ENCODE results near the gene TUBB6. TPM values are rescaled to one million over a fixed set of nuclear protein-coding genes. Genes with fewer than 3 reads are reported as not detected.
A peak's percentile ranks its signal among the peaks of the same experiment; 100 is the strongest.

The TUBB6 gene
- total and polyA plus RNA-seq, 2 of the 8 experiments (the other 6 are each of a cell fraction or from before 2014, with no cell fraction given) = 126 to 223 TPM

- DNase-seq (ENCODE audit: low read depth in 1 of 2, low spot score in 2 of 2) = no peak
- H3K9ac ChIP-seq (replicated peaks in 1 of 4; ENCODE audit: extremely low read depth in 1 of 4, low read depth in 3 of 4, low read length in 3 of 4) = no peak overlapping the region
- H3K27ac ChIP-seq (ENCODE audit: low read depth, low read length) = no peak overlapping the region
- H3K9me3 ChIP-seq (ENCODE audit: insufficient read depth in 2 of 2, low read depth in 1 of 2, low read length in 1 of 2) = no peaks in the 10 kb centered on the region
- 0 out of 2 replicates have a peak, but pooled peaks cover 2% of the 10 kb centered on the region for H3K79me1 ChIP-seq (ENCODE audit: low read depth, low read length)
- peaks cover 15 to 28% (median 22%) of the 10 kb centered on the region in 4 experiments for H3K4me1 ChIP-seq (replicated peaks in 1 of 4; ENCODE audit: control insufficient read depth in 3 of 4, insufficient read depth in 4 of 4, low read length in 3 of 4)
- H3K79me2 ChIP-seq (ENCODE audit: control insufficient read depth in 1 of 2, insufficient read depth in 2 of 2, low read length in 2 of 2) = no peaks in the 10 kb centered on the region
- no peak overlapping the region for H4K8ac ChIP-seq (ENCODE audit: extremely low read depth, insufficient read depth, low read length)
- no peak overlapping the region for H3K4me2 ChIP-seq (ENCODE audit: insufficient read depth in 1 of 2, low read depth in 2 of 2, low read length in 2 of 2)
- no peak overlapping the region for H2BK15ac ChIP-seq (ENCODE audit: low read length)
- CTCF ChIA-PET (ENCODE audit: partially characterized antibody) = interaction anchor here (0.9 to 6.2 kb wide), 2 partner anchors 15 to 33 kb away, joined by 4 to 96 read pairs; no protein-coding TSS in a partner anchor
- no peak overlapping the region for H2AK5ac ChIP-seq (ENCODE audit: low read depth, low read length)
- no peaks in the 10 kb centered on the region for H3K27me3 ChIP-seq (replicated peaks in 1 of 4; ENCODE audit: control insufficient read depth in 3 of 4, extremely low read depth in 1 of 4, insufficient read depth in 3 of 4, low read length in 3 of 4)
- WGBS, 2 experiments (ENCODE audit: extremely low coverage in 1 of 2, insufficient coverage in 1 of 2, insufficient read length in 1 of 2, insufficient replicate concordance in 2 of 2, low coverage in 1 of 2, low lambda C conversion rate in 2 of 2, missing lambda C conversion rate in 1 of 2) = 94% methylated on average over 4 of the region's 4 CpGs; no CpG with 5 or more reads in 1 of the 2 experiments
- no peak overlapping the region for H4K5ac ChIP-seq (ENCODE audit: insufficient read length, low read depth, low read length)
- H2BK5ac ChIP-seq (ENCODE audit: low read depth, low read length) = peak overlapping the region; percentile 35
- no peak overlapping the region for H3K18ac ChIP-seq (ENCODE audit: extremely low read depth, low read length)
- no peak overlapping the region for H3K14ac ChIP-seq (ENCODE audit: insufficient read length)
- no peak overlapping the region for H4K91ac ChIP-seq (replicated peaks; ENCODE audit: insufficient read length, low read length)
- peaks cover 2 to 20% (median 15%) of the 10 kb centered on the region in 4 experiments; a peak in 6 of 8 replicates for H3K36me3 ChIP-seq (ENCODE audit: control insufficient read depth in 2 of 4, insufficient read depth in 4 of 4, low read length in 3 of 4)
- H2BK12ac ChIP-seq (ENCODE audit: low read depth, low read length) = no peak overlapping the region; the same call in 1 of the 2 replicates
- H2BK120ac ChIP-seq (replicated peaks; ENCODE audit: low read depth, low read length) = no peak overlapping the region
- H3K4ac ChIP-seq (replicated peaks; ENCODE audit: insufficient read length, low read depth, low read length) = no peak overlapping the region
- no peak overlapping the region for H2BK20ac ChIP-seq (ENCODE audit: low read length)
- H3K23ac ChIP-seq (ENCODE audit: insufficient read length) = no peak overlapping the region
- FAIRE-seq = no peak
- H4K20me1 ChIP-seq (replicated peaks in 1 of 2; ENCODE audit: control insufficient read depth in 1 of 2, insufficient read depth in 2 of 2, low read length in 2 of 2) = peaks cover 6 to 8% of the 10 kb centered on the region in 2 experiments
- no peak overlapping the region for H3K56ac ChIP-seq (replicated peaks; ENCODE audit: insufficient read length, low read depth, low read length)
- H2AFZ ChIP-seq (ENCODE audit: low read length) = no peak overlapping the region
- no peaks in the 10 kb centered on the region for H3K23me2 ChIP-seq (ENCODE audit: low read depth, low read length)
- H3K4me3 ChIP-seq (ENCODE audit: extremely low read depth in 1 of 4, insufficient read depth in 2 of 4, low read depth in 3 of 4, low read length in 4 of 4) = no peak overlapping the region
- POLR2A ChIA-PET (ENCODE audit: partially characterized antibody) = interaction anchor here (2.0 kb wide), 1 partner anchor 12 kb away, joined by 6 read pairs; no protein-coding TSS in a partner anchor
- TF ChIP-seq KDM4A (IDR thresholded peaks at IDR 0.05; ENCODE audit: low read depth, low read length, severe bottlenecking) (no peak), RXRA (IDR thresholded peaks at IDR 0.05; ENCODE audit: insufficient read depth, low read depth, low read length) (no peak), POU5F1 (IDR thresholded peaks at IDR 0.05; ENCODE audit: low read depth, low read length) (no peak), RNF2 (IDR thresholded peaks at IDR 0.05; ENCODE audit: borderline replicate concordance, low read depth, low read length, missing control alignments, poor library complexity, severe bottlenecking) (no peak), CTCF (IDR thresholded peaks at IDR 0.05; ENCODE audit: control extremely low read depth in 1 of 3, insufficient read depth in 1 of 3, low read depth in 1 of 3, low read length in 3 of 3) (no peak), TBP (IDR thresholded peaks at IDR 0.05; ENCODE audit: low read depth, low read length) (no peak), BCL11A (IDR thresholded peaks at IDR 0.05; ENCODE audit: low read depth in 2 of 2, low read length in 2 of 2) (no peak), TAF1 (IDR thresholded peaks at IDR 0.05; ENCODE audit: low read depth, low read length) (no peak), ZNF274 (IDR thresholded peaks at IDR 0.05; ENCODE audit: borderline replicate concordance, extremely low read depth, low read length) (no peak), EGR1 (IDR thresholded peaks at IDR 0.05; ENCODE audit: borderline replicate concordance, low read depth, low read length) (no peak), SP4 (IDR thresholded peaks at IDR 0.05; ENCODE audit: low read length) (no peak)
Measured at GRCh38 chr18:12330766-12331165, 22.7 kb downstream of the TUBB6 start.

Measured in H1 (cell line).